GM23338 (cell line): Measurements from ENCODE around the gene FARP1.

Experiments
- CREB1 ChIP-seq: fragments of 250-450 bp; sonication (Bioruptor Pico); IDR thresholded peaks from 2 replicates; pipeline ENCODE4 v1.5.0; 2020; ENCODE audit warnings: low read depth, mild to moderate bottlenecking, moderate library complexity
- CTCF ChIP-seq, 2 experiments: fragments of 200-600 bp in 1 of 2; sonication (generic) in 1 of 2; conservative IDR thresholded peaks; 2 replicates each; pipeline versions ENCODE4 v1.5.1 to v1.6.1; 2016 to 2017; ENCODE audit warnings: antibody characterized with exemption in 2 of 2, low read depth in 2 of 2, mild to moderate bottlenecking in 2 of 2, moderate library complexity in 1 of 2
- ETS1 ChIP-seq: IDR thresholded peaks from 2 replicates; pipeline ENCODE4 v1.6.1; 2016; ENCODE audit warnings: antibody characterized with exemption
- EZH2 ChIP-seq: fragments of 200-600 bp; sonication (generic); IDR thresholded peaks from one replicate; pipeline ENCODE4 v1.8.0; 2017; ENCODE audit warnings: antibody characterized with exemption, mild to moderate bottlenecking, low read depth; ENCODE audit not compliant: unreplicated experiment
- EZH2phosphoT487 ChIP-seq: fragments of 200-600 bp; sonication (generic); IDR thresholded peaks from one replicate; pipeline ENCODE4 v1.8.1; 2018; ENCODE audit warnings: antibody characterized with exemption; ENCODE audit not compliant: unreplicated experiment
- JUNB ChIP-seq: IDR thresholded peaks from one replicate; pipeline ENCODE4 v1.6.1; 2016; ENCODE audit warnings: antibody characterized with exemption; ENCODE audit not compliant: unreplicated experiment
- POLR2AphosphoS5 ChIP-seq: IDR thresholded peaks from 2 replicates; pipeline ENCODE4 v1.6.1; 2016; ENCODE audit warnings: antibody characterized with exemption, low read depth
- REST ChIP-seq: IDR thresholded peaks from one replicate; pipeline ENCODE4 v1.6.1; 2018; ENCODE audit warnings: antibody characterized with exemption; ENCODE audit not compliant: unreplicated experiment

- TF ChIP-seq POLR2AphosphoS5 (no peak), CTCF (conservative IDR thresholded peaks at IDR 0.05; ENCODE audit: low read depth in 2 of 2) (no peak), EZH2 (no peak), REST (no peak), ETS1 (no peak), CREB1 (CRISPR knock-in tag) (no peak), EZH2phosphoT487 (no peak), JUNB (no peak)
These were observed 191.8 kb downstream of the FARP1 start for GRCh38 chr13:98334620-98335205.
